ENCODE measurements around the gene ARHGEF12. TPM values are rescaled to one million over a fixed set of nuclear protein-coding genes. Genes with fewer than 3 reads are reported as not detected.

ARHGEF12 gene
- total RNA-seq = 40.1 and 48.9 TPM in 2 replicates

DNA sequence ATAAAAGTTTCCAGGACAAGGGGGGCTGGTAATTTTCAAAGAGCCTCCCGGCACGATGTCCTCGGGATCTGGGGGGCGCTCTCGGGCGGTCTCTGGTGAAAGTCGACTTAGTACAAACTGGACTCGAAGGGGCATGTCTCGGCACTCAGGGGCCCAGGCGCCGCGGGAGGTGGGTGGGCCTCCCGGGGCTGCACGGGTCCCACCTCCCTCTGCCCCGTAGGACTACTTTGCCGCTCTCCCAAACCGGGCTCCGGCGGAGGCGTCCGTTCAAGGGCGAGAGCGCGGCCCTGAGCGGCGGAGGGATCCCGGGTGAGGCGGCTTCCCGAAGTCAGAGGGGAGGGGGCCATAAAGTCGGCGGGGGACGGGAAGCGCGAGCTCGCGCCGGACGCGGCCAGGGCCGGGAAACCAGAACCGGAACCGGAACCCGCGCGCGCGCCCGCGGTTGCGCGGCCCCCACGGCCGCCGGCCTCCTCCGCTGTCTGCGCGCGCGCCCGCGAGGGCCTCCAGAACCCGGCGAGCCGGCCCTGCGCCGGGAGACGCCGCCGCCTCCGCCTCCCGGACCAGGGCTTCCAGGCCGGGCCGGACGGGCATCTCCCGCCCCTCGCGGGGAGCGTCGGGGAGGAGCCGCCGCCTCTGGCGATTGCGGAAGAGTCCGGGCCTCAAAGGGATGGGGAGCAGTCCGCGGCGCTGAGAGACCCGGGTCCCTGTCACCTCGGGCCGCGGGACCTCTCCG, at the start of gene ARHGEF12:
TSS of gene ARHGEF12 (plus strand) at position 506 of the 733 bp plus-strand sequence. CDS start 831 bp downstream, outside the sequence.

DNA sequence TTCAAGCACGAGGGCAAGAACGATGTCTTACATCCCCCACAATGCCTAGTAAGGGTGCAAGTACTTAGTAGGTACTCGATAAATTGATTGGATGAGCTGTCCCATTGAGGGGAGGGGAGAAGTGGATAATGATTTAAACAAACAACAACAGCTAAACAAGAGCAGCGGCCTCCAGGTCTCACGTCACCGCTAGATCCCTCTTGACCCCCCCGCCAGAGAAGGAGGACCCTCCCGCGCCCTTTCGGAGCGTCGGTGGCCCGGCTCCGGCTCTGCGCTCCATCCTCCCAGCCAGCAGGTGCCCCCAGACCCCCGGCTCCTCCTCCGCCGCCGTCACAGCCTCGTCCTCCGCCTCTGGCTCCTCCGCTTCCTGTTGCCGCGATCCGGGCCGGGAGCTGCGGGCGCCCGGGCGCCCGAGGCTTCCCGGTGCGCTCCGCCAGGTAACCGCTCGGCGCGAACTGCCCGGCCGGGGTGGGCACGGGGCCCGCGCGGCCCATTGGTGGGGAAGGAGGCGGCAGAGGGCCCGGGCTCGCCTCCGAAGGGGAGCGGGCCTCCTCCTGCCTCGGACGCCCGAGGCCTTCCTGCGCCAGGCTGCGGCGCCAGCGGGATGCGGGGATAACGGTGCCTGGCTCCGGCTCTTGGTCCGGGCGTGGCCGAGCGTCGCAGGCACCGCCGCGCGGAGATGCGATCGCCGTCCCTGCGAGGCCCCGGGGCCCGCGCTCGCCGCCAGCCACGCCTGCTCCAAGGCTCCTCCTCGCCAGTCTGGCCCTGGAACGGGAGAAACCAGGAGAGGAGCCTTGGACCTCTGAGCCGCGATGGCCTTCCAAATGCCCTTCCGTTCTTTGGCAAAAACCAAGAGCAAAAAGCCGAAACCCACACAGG, 11.0 kb upstream of the ARHGEF12 start, which contains the start of gene TLCD5:
TSS of gene TLCD5 (plus strand) at position 368 of the 879 bp plus-strand sequence. CDS start 2,143 bp downstream, outside the sequence.

GRCh38 chr11:120511116-120511819, 175.1 kb downstream of the ARHGEF12 start, which contains the start of gene GRIK4:
Gene GRIK4 (plus strand): TSS chr11:120511748. CDS start chr11:120660319, 148,571 bp downstream.

Other genes starting within 250 kb of the ARHGEF12 start
- gene TRIM29, start 198.3 kb upstream of the ARHGEF12 start, total RNA-seq = 6.3 TPM in 1 of 2 replicates, not detected in the other
- gene OAF, start 125.4 kb upstream of the ARHGEF12 start, total RNA-seq = 98.4 and 129 TPM in 2 replicates
- gene POU2F3, start 96.3 kb upstream of the ARHGEF12 start, total RNA-seq = not detected in 2 replicates
- gene TLCD5, start 11.1 kb upstream of the ARHGEF12 start, total RNA-seq = 7.6 and 8.6 TPM in 2 replicates
- gene GRIK4, start 175.3 kb downstream of the ARHGEF12 start, total RNA-seq = not detected in 2 replicates

Data from myometrial cell (primary cell).